GM23248 (cell line): ENCODE measurements around the gene SCGB2A2. TPM values are rescaled to one million over a fixed set of nuclear protein-coding genes. Genes with fewer than 3 reads are reported as not detected.

ENCODE experiments used
- DNase-seq: peaks from one replicate; pipeline ENCODE4 v3.0.0-alpha.2; 2015
- H2AFZ ChIP-seq: fragments of 200-600 bp; sonication (generic); 2 replicates; pipeline ENCODE4 v1.6.1; 2016; ENCODE audit warnings: antibody characterized with exemption
- H3F3A ChIP-seq: fragments of 200-600 bp; sonication (generic); 2 replicates; pipeline ENCODE4 v1.6.1; 2016; ENCODE audit warnings: mild to moderate bottlenecking, antibody characterized with exemption, mixed run types; ENCODE audit not compliant: insufficient read depth
- H3K27ac ChIP-seq: fragments of 200-600 bp; sonication (generic); 2 replicates; pipeline ENCODE4 v1.5.1; 2016; ENCODE audit warnings: mild to moderate bottlenecking
- H3K27me3 ChIP-seq: fragments of 200-600 bp; sonication (generic); replicated peaks from 2 replicates; pipeline ENCODE4 v1.6.1; 2016; ENCODE audit warnings: mild to moderate bottlenecking; ENCODE audit not compliant: insufficient read depth
- H3K36me3 ChIP-seq: fragments of 200-600 bp; sonication (generic); 2 replicates; pipeline ENCODE4 v1.6.1; 2016; ENCODE audit warnings: low read depth, mild to moderate bottlenecking
- H3K4me1 ChIP-seq: fragments of 200-600 bp; sonication (generic); 2 replicates; pipeline ENCODE4 v1.6.1; 2016; ENCODE audit warnings: mild to moderate bottlenecking; ENCODE audit not compliant: insufficient read depth
- H3K4me2 ChIP-seq: fragments of 200-600 bp; sonication (generic); one replicate; pipeline ENCODE4 v1.6.1; 2016; ENCODE audit warnings: mild to moderate bottlenecking; ENCODE audit not compliant: unreplicated experiment
- H3K4me3 ChIP-seq: fragments of 200-600 bp; sonication (generic); 2 replicates; pipeline ENCODE4 v1.5.1; 2016; ENCODE audit warnings: mild to moderate bottlenecking
- H3K79me2 ChIP-seq: fragments of 200-600 bp; sonication (generic); 2 replicates; pipeline ENCODE4 v1.6.1; 2016; ENCODE audit warnings: mild to moderate bottlenecking; ENCODE audit not compliant: insufficient read depth
- H3K9ac ChIP-seq: fragments of 200-600 bp; sonication (generic); 2 replicates; pipeline ENCODE4 v1.6.1; 2016; ENCODE audit warnings: mild to moderate bottlenecking
- H3K9me2 ChIP-seq: fragments of 200-600 bp; sonication (generic); 2 replicates; pipeline ENCODE4 v1.6.1; 2016; ENCODE audit warnings: mixed run types, mild to moderate bottlenecking, moderate library complexity; ENCODE audit not compliant: insufficient read depth
- H3K9me3 ChIP-seq: fragments of 200-600 bp; sonication (generic); one replicate; pipeline ENCODE4 v1.6.1; 2017; ENCODE audit warnings: low read depth
- H4K20me1 ChIP-seq: fragments of 200-600 bp; sonication (generic); 2 replicates; pipeline ENCODE4 v1.6.0; 2016; ENCODE audit not compliant: insufficient read depth
- EZH2 ChIP-seq: fragments of 200-600 bp; sonication (generic); IDR thresholded peaks from 2 replicates; pipeline ENCODE4 v1.6.1; 2018; ENCODE audit warnings: antibody characterized with exemption, mild to moderate bottlenecking; ENCODE audit not compliant: insufficient read depth, poor library complexity, severe bottlenecking
- EZH2phosphoT487 ChIP-seq: fragments of 200-600 bp; sonication (generic); IDR thresholded peaks from 2 replicates; pipeline ENCODE4 v1.6.1; 2018; ENCODE audit warnings: antibody characterized with exemption, moderate library complexity, mild to moderate bottlenecking, low read depth; ENCODE audit not compliant: insufficient read depth
- WGBS, 2 experiments: methylation state at CpG; one replicate each; pipeline ENCODE4 v1.1.6; 2015 to 2017; ENCODE audit warnings: low lambda C conversion rate in 2 of 2, low coverage in 1 of 2; ENCODE audit errors: missing lambda C conversion rate in 2 of 2; 5-methylcytosine and 5-hydroxymethylcytosine counted together
- in situ Hi-C: fragments of 300-500 bp; cut with MboI; formaldehyde crosslinking; loops from 2 replicates; pipeline ENCODE4 v1.15.0; 2020
- polyA plus RNA-seq: library from polyadenylated mRNA; unstranded; fragments of >200 nt; fragmentation: Nextera tagmentation; extraction: Ambion mirVana; gene quantifications from 2 replicates; pipeline ENCODE4 v1.2.1, GENCODE V29; 2016
- total RNA-seq: library from RNA; depleted of rRNA; stranded (reverse); fragments of >200 nt; shearing (Covaris generic); gene quantifications from 2 replicates; pipeline ENCODE4 v1.2.3, GENCODE V29; 2014; rRNA removed

Gene SCGB2A2
- total and polyA plus RNA-seq, 2 experiments from 2014 or later, result not detected

DNA sequence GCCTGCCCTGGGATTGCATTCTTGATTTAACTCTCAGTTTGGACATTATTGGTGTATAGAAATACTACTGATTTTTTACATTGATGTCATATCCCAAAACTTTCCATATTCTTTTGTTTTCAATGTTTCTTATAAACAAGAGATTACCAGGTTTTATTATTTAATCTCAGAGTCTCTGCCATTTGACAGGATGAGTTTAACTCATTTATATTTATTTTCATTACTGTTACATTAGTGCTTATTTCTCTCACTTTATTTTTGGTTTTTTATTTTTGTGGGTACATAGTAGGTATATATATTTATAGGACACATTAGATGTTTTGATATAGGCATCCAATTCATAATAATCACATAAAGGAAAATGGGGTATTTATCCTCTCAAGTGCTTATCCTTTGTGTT, 38.0 kb downstream of the SCGB2A2 start:
- no peaks in the 10 kb centered on the region for H3K4me1 ChIP-seq
- H3K27ac ChIP-seq, result no peak overlapping the region
- H3K79me2 ChIP-seq, result no peaks in the 10 kb centered on the region
- no peaks in the 10 kb centered on the region for H4K20me1 ChIP-seq
- H3F3A ChIP-seq, result no peaks in the 10 kb centered on the region
- DNase-seq, result no peak
- in situ Hi-C loops, result no loop called here
- peaks cover 10% of the 10 kb centered on the region; the same call in 1 of the 2 replicates for H3K27me3 ChIP-seq
- H3K4me3 ChIP-seq, result no peak overlapping the region
- no peaks in the 10 kb centered on the region for H3K36me3 ChIP-seq
- no peak overlapping the region for H3K4me2 ChIP-seq
- H3K9me2 ChIP-seq, result no peaks in the 10 kb centered on the region
- TF ChIP-seq EZH2 (no peak), EZH2phosphoT487 (no peak)
- no peak overlapping the region for H3K9ac ChIP-seq
- no peaks in the 10 kb centered on the region for H3K9me3 ChIP-seq
- H2AFZ ChIP-seq, result no peak overlapping the region

DNA sequence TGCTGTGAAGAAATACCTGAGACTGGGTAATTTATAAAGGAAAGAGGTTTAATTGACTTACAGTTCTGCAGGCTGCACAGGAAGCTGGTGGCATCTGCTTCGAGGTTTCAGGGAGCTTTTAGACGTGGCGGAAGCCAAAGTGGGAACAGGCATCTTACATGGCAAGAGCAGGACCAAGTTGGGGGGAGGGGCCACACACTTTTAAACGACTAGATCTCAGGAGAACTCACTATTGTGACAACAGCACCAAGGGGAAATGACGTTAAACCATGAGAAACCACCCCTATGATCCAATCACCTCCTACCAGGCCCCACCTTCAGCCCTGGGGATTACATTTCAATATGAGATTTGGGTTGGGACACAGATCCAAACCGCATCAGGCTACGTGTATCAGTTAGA, 40.0 kb downstream of the SCGB2A2 start:
- no peaks in the 10 kb centered on the region for H3K9me3 ChIP-seq
- DNase-seq, result no peak
- no peak overlapping the region for H2AFZ ChIP-seq
- H3K4me1 ChIP-seq, result no peaks in the 10 kb centered on the region
- no peaks in the 10 kb centered on the region for H3F3A ChIP-seq
- H3K4me3 ChIP-seq, result no peak overlapping the region
- no peaks in the 10 kb centered on the region for H3K79me2 ChIP-seq
- no peaks in the 10 kb centered on the region for H3K9me2 ChIP-seq
- H3K36me3 ChIP-seq, result no peaks in the 10 kb centered on the region
- in situ Hi-C loops, result no loop called here
- no peak for TF ChIP-seq EZH2
- TF ChIP-seq EZH2phosphoT487, result no peak
- peaks cover 19% of the 10 kb centered on the region; the same call in 1 of the 2 replicates for H3K27me3 ChIP-seq
- no peak overlapping the region for H3K27ac ChIP-seq
- no peak overlapping the region for H3K9ac ChIP-seq
- no peaks in the 10 kb centered on the region for H4K20me1 ChIP-seq
- H3K4me2 ChIP-seq, result no peak overlapping the region
- WGBS, 2 experiments, result 31 to 35% methylated on average over 7 of the region's 7 CpGs

DNA sequence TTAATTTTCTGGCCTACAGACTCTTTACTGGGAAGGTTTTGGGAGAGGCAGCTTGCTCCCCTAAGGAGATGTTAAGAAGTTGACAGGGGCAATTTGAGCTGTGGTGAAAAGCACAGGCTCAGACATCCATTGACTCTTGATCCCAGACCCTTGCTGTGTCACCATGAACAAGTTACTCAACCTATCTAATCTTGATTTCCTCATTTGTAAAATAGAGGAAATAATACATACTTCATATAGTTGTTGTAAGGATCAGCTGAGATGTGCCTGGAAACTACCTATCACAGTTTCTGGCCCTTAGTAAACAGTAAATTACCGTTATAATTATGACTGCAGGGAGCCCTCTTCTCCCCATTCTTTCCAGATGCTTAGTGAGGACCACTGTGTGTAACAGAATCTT, 45.5 kb downstream of the SCGB2A2 start:
- in situ Hi-C loops, result no loop called here
- no peak overlapping the region for H3K4me3 ChIP-seq
- 56 to 69% methylated on average over 1 of the region's 1 CpG for WGBS, 2 experiments
- TF ChIP-seq EZH2phosphoT487, result no peak
- no peak for TF ChIP-seq EZH2
- H3K4me2 ChIP-seq, result no peak overlapping the region
- no peaks in the 10 kb centered on the region for H3K9me3 ChIP-seq
- no peak overlapping the region for H2AFZ ChIP-seq
- H3K4me1 ChIP-seq, result no peaks in the 10 kb centered on the region
- H3K9ac ChIP-seq, result no peak overlapping the region
- no peaks in the 10 kb centered on the region for H3F3A ChIP-seq
- no peaks in the 10 kb centered on the region for H3K9me2 ChIP-seq
- peaks cover 33% of the 10 kb centered on the region for H3K27me3 ChIP-seq
- DNase-seq, result no peak
- no peaks in the 10 kb centered on the region for H4K20me1 ChIP-seq
- no peak overlapping the region for H3K27ac ChIP-seq
- H3K36me3 ChIP-seq, result no peaks in the 10 kb centered on the region
- no peaks in the 10 kb centered on the region for H3K79me2 ChIP-seq

DNA sequence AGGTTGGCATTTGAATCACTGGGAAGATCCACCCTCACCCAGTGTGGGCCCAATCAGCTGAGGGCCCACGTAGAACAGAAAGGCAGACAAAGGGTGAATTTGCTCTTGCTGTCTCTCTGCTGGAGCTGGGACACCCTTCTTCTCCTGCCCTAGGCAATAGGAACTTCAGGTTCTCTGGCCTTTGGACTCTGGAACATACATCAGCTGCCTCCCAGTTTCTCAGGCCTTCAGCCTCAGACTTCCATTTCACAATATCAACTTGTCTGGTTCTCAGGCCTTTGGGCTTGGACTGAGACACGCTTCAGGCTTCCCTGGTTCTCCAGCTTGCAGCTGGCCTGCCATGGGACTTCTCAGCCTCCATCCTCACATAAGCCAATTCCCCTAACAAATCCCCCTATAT, 52.6 kb downstream of the SCGB2A2 start:
- H3K9me2 ChIP-seq, result no peaks in the 10 kb centered on the region
- TF ChIP-seq EZH2 (no peak), EZH2phosphoT487 (no peak)
- H3K27ac ChIP-seq, result no peak overlapping the region
- H3F3A ChIP-seq, result no peaks in the 10 kb centered on the region
- H3K79me2 ChIP-seq, result no peaks in the 10 kb centered on the region
- no peak overlapping the region for H3K4me2 ChIP-seq
- H3K9ac ChIP-seq, result no peak overlapping the region
- DNase-seq, result no peak
- 31 to 32% methylated on average over 2 of the region's 2 CpGs for WGBS, 2 experiments
- H2AFZ ChIP-seq, result no peak overlapping the region
- peaks cover 4% of the 10 kb centered on the region; the same call in 1 of the 2 replicates for H3K27me3 ChIP-seq
- no peaks in the 10 kb centered on the region for H3K4me1 ChIP-seq
- H3K4me3 ChIP-seq, result no peak overlapping the region
- no peaks in the 10 kb centered on the region for H3K36me3 ChIP-seq
- in situ Hi-C loops, result no loop called here
- no peaks in the 10 kb centered on the region for H3K9me3 ChIP-seq
- H4K20me1 ChIP-seq, result no peaks in the 10 kb centered on the region

Other genes starting within 250 kb of the SCGB2A2 start
- gene INCENP, start 146.1 kb upstream of the SCGB2A2 start, total RNA-seq, result 16.0 and 39.5 TPM in 2 replicates
- 4.6 and 5.1 TPM in 2 replicates for gene INCENP, start 146.1 kb upstream of the SCGB2A2 start, polyA plus RNA-seq
- not detected in 2 replicates for gene SCGB1D1, start 79.9 kb upstream of the SCGB2A2 start, total RNA-seq
- not detected in 2 replicates for gene SCGB1D1, start 79.9 kb upstream of the SCGB2A2 start, polyA plus RNA-seq
- not detected in 2 replicates for gene SCGB2A1, start 61.5 kb upstream of the SCGB2A2 start, total RNA-seq
- not detected in 2 replicates for gene SCGB2A1, start 61.5 kb upstream of the SCGB2A2 start, polyA plus RNA-seq
- gene SCGB1D2, start 27.9 kb upstream of the SCGB2A2 start, total RNA-seq, result not detected in 2 replicates
- gene SCGB1D2, start 27.9 kb upstream of the SCGB2A2 start, polyA plus RNA-seq, result not detected in 2 replicates
- not detected in 2 replicates for gene SCGB1D4, start 28.9 kb downstream of the SCGB2A2 start, total RNA-seq
- gene SCGB1D4, start 28.9 kb downstream of the SCGB2A2 start, polyA plus RNA-seq, result not detected in 2 replicates
- 0.43 TPM in 1 of 2 replicates, not detected in the other for gene ASRGL1, start 67.3 kb downstream of the SCGB2A2 start, total RNA-seq
- 0.59 and 1.2 TPM in 2 replicates for gene ASRGL1, start 67.3 kb downstream of the SCGB2A2 start, polyA plus RNA-seq
- not detected in 2 replicates for gene SCGB1A1, start 148.9 kb downstream of the SCGB2A2 start, total RNA-seq
- gene SCGB1A1, start 148.9 kb downstream of the SCGB2A2 start, polyA plus RNA-seq, result not detected in 2 replicates